Duodenal mucosa (tissue), 2 donors: ENCODE results near the gene LSMEM2.
"Not testable (repeated sequence)": the region's sequence is repeated elsewhere in the genome, so short reads cannot be mapped to it uniquely, and the experiment has no call there.

Experiments used
- H3K27ac ChIP-seq: one replicate; pipeline ENCODE4 v1.7.0; 2013; ENCODE audit warnings: low read depth, low read length
- H3K27me3 ChIP-seq, 2 donors: one replicate each; pipeline ENCODE4 v1.7.0; 2013; ENCODE audit warnings: low read length in 2 of 2, control low read depth in 1 of 2; ENCODE audit not compliant: insufficient read depth in 2 of 2, control insufficient read depth in 1 of 2
- H3K36me3 ChIP-seq, 2 donors: one replicate each; pipeline ENCODE4 v1.7.0; 2013; ENCODE audit warnings: low read length in 2 of 2, control low read depth in 1 of 2; ENCODE audit not compliant: insufficient read depth in 2 of 2, control insufficient read depth in 1 of 2
- H3K4me1 ChIP-seq, 2 donors: one replicate each; pipeline ENCODE4 v1.7.0; 2013; ENCODE audit warnings: low read length in 2 of 2, control low read depth in 1 of 2; ENCODE audit not compliant: insufficient read depth in 2 of 2, control insufficient read depth in 1 of 2
- H3K4me3 ChIP-seq, 2 donors: one replicate each; pipeline ENCODE4 v1.7.0; 2013; ENCODE audit warnings: low read length in 2 of 2, low read depth in 1 of 2
- H3K9ac ChIP-seq, 2 donors: one replicate each; pipeline ENCODE4 v1.7.0; 2013; ENCODE audit warnings: low read length in 2 of 2, low read depth in 1 of 2
- H3K9me3 ChIP-seq, 2 donors: one replicate each; pipeline ENCODE4 v1.7.0; 2013; ENCODE audit warnings: low read length in 2 of 2, control low read depth in 1 of 2; ENCODE audit not compliant: control insufficient read depth in 1 of 2

Gene LSMEM2

GRCh38 chr3:50312041-50312440 is 33.2 kb downstream of the LSMEM2 start:
- not testable (repeated sequence) for H3K36me3 ChIP-seq, H3K4me3 ChIP-seq, H3K9ac ChIP-seq, H3K9me3 ChIP-seq, H3K27ac ChIP-seq, H3K27me3 ChIP-seq
- peaks cover 10% of the 10 kb centered on the region in 2 donors for H3K4me1 ChIP-seq

- H3K27ac ChIP-seq, result no peak overlapping the region
- no peaks in the 10 kb centered on the region for H3K9me3 ChIP-seq
- H3K4me1 ChIP-seq, result peaks cover 33% of the 10 kb centered on the region in 2 donors
- peaks cover 8 to 16% of the 10 kb centered on the region in 2 donors for H3K36me3 ChIP-seq
- H3K4me3 ChIP-seq, result no peak overlapping the region
- H3K27me3 ChIP-seq, result no peaks in the 10 kb centered on the region
- H3K9ac ChIP-seq, result peak overlapping the region in 1 of 2 donors; percentile 13
Observed at GRCh38 chr3:50314342-50314741, 35.5 kb downstream of the LSMEM2 start.

GRCh38 chr3:50314816-50315215 is 35.9 kb downstream of the LSMEM2 start:
- no peak overlapping the region for H3K4me3 ChIP-seq
- H3K9ac ChIP-seq, result no peak overlapping the region
- H3K4me1 ChIP-seq, result peaks cover 38% of the 10 kb centered on the region in 2 donors
- H3K36me3 ChIP-seq, result peaks cover 8 to 19% of the 10 kb centered on the region in 2 donors
- no peaks in the 10 kb centered on the region for H3K9me3 ChIP-seq
- no peaks in the 10 kb centered on the region for H3K27me3 ChIP-seq
- H3K27ac ChIP-seq, result no peak overlapping the region

- Histone ChIP-seq H3K36me3 (peaks cover 8 to 19% of the 10 kb centered on the region in 2 donors), H3K9ac (peak overlapping the region; percentile 60 to 72), H3K27ac (peak overlapping the region; percentile 74), H3K9me3 (no peaks in the 10 kb centered on the region), H3K27me3 (no peaks in the 10 kb centered on the region), H3K4me3 (peak overlapping the region; percentile 32 to 44), H3K4me1 (peaks cover 47% of the 10 kb centered on the region in 2 donors)
Observed at GRCh38 chr3:50316657-50317242, 37.9 kb downstream of the LSMEM2 start.

- Histone ChIP-seq H3K9me3 (no peaks in the 10 kb centered on the region), H3K27me3 (no peaks in the 10 kb centered on the region), H3K4me1 (peaks cover 52 to 53% of the 10 kb centered on the region in 2 donors), H3K9ac (peak overlapping the region; percentile 60 to 72), H3K4me3 (peak overlapping the region; percentile 32 to 44), H3K36me3 (peaks cover 8 to 19% of the 10 kb centered on the region in 2 donors), H3K27ac (peak overlapping the region; percentile 74)
Observed at GRCh38 chr3:50317300-50317699, 38.4 kb downstream of the LSMEM2 start.

GRCh38 chr3:50318163-50318562 is 39.3 kb downstream of the LSMEM2 start:
- no peaks in the 10 kb centered on the region for H3K27me3 ChIP-seq
- no peak overlapping the region for H3K27ac ChIP-seq
- H3K9me3 ChIP-seq, result no peaks in the 10 kb centered on the region
- H3K4me1 ChIP-seq, result peaks cover 58 to 61% of the 10 kb centered on the region in 2 donors
- H3K4me3 ChIP-seq, result peak overlapping the region in 1 of 2 donors; percentile 32
- H3K9ac ChIP-seq, result peak overlapping the region; percentile 51 to 60
- H3K36me3 ChIP-seq, result peaks cover 8 to 19% of the 10 kb centered on the region in 2 donors

- peaks cover 58 to 66% of the 10 kb centered on the region in 2 donors for H3K4me1 ChIP-seq
- H3K4me3 ChIP-seq, result peak overlapping the region in 1 of 2 donors; percentile 32
- H3K9me3 ChIP-seq, result no peaks in the 10 kb centered on the region
- H3K36me3 ChIP-seq, result peaks cover 8 to 19% of the 10 kb centered on the region in 2 donors
- peak overlapping the region; percentile 32 to 60 for H3K9ac ChIP-seq
- H3K27ac ChIP-seq, result no peak overlapping the region
- H3K27me3 ChIP-seq, result no peaks in the 10 kb centered on the region
Observed at GRCh38 chr3:50318615-50319014, 39.7 kb downstream of the LSMEM2 start.

GRCh38 chr3:50319181-50319893 is 40.5 kb downstream of the LSMEM2 start:
- Histone ChIP-seq H3K9me3 (no peaks in the 10 kb centered on the region), H3K4me1 (peaks cover 62 to 72% of the 10 kb centered on the region in 2 donors), H3K4me3 (peak overlapping the region; percentile 83 to 94), H3K27me3 (no peaks in the 10 kb centered on the region), H3K9ac (peak overlapping the region in 1 of 2 donors; percentile 85), H3K36me3 (peaks cover 8 to 20% of the 10 kb centered on the region in 2 donors), H3K27ac (no peak overlapping the region)

GRCh38 chr3:50319894-50320625 is 41.2 kb downstream of the LSMEM2 start:
- Histone ChIP-seq H3K9ac (peak overlapping the region; percentile 85 to 93), H3K36me3 (peaks cover 8 to 22% of the 10 kb centered on the region in 2 donors), H3K9me3 (no peaks in the 10 kb centered on the region), H3K4me3 (peak overlapping the region; percentile 83 to 94), H3K27me3 (no peaks in the 10 kb centered on the region), H3K27ac (peak overlapping the region; percentile 93), H3K4me1 (peaks cover 68 to 80% of the 10 kb centered on the region in 2 donors)

- peaks cover 11 to 28% of the 10 kb centered on the region in 2 donors for H3K36me3 ChIP-seq
- peaks cover 68 to 80% of the 10 kb centered on the region in 2 donors for H3K4me1 ChIP-seq
- peak overlapping the region; percentile 83 to 94 for H3K4me3 ChIP-seq
- H3K9me3 ChIP-seq, result no peaks in the 10 kb centered on the region
- H3K9ac ChIP-seq, result peak overlapping the region; percentile 85 to 93
- peak overlapping the region; percentile 93 for H3K27ac ChIP-seq
- H3K27me3 ChIP-seq, result no peaks in the 10 kb centered on the region
Observed at GRCh38 chr3:50320853-50321335, 42.0 kb downstream of the LSMEM2 start.
